K562 (cell line): Measurements from ENCODE around the gene ZSWIM6. TPM values are rescaled to one million over a fixed set of nuclear protein-coding genes. Genes with fewer than 3 reads are reported as not detected.
A peak's percentile ranks its signal among the peaks of the same experiment; 100 is the strongest.

ENCODE experiments used
- BRF1 ChIP-seq: IDR thresholded peaks from 3 replicates; pipeline ENCODE4 v1.6.1; 2011; ENCODE audit warnings: borderline replicate concordance, mild to moderate bottlenecking; ENCODE audit not compliant: insufficient read length; ENCODE audit errors: extremely low read depth
- ETV1 ChIP-seq: fragments of 450-650 bp; conservative IDR thresholded peaks from 2 replicates; pipeline ENCODE4 v1.6.1; 2016; ENCODE audit warnings: missing genetic modification characterization, control low read depth, low read depth, missing compliant biosample characterization
- HDAC8 ChIP-seq: fragments of 450-650 bp; IDR thresholded peaks from 2 replicates; pipeline ENCODE4 v1.6.1; 2016; ENCODE audit warnings: mild to moderate bottlenecking, missing genetic modification characterization, moderate library complexity, missing compliant biosample characterization
- HMG20B ChIP-seq: fragments of 250-450 bp; sonication (Bioruptor Pico); IDR thresholded peaks from 2 replicates; pipeline ENCODE4 v1.5.0; 2021; ENCODE audit warnings: mild to moderate bottlenecking
- MAFK ChIP-seq: IDR thresholded peaks from 2 replicates; pipeline ENCODE4 v1.6.1; 2011; ENCODE audit warnings: low read length, improper control_type of control experiment
- NR2F6 ChIP-seq: fragments of 450-650 bp; formaldehyde crosslinking; IDR thresholded peaks from 2 replicates; pipeline ENCODE4 v1.4.0; 2020; ENCODE audit warnings: mild to moderate bottlenecking
- SIN3B ChIP-seq: fragments of 450-650 bp; IDR thresholded peaks from 2 replicates; pipeline ENCODE4 v1.6.1; 2017; ENCODE audit warnings: low read depth, mild to moderate bottlenecking, moderate library complexity
- SMARCA4 ChIP-seq: fragments of 450-650 bp; IDR thresholded peaks from 2 replicates; pipeline ENCODE4 v1.6.1; 2016
- SMARCC2 ChIP-seq: fragments of 450-650 bp; IDR thresholded peaks from 2 replicates; pipeline ENCODE4 v1.6.1; 2017; ENCODE audit warnings: antibody characterized with exemption, moderate library complexity, mild to moderate bottlenecking, low read depth
- TAF7 ChIP-seq: fragments of 450-650 bp; IDR thresholded peaks from 2 replicates; pipeline ENCODE4 v1.6.1; 2016; ENCODE audit warnings: missing genetic modification characterization, missing compliant biosample characterization
- ZKSCAN3 ChIP-seq: fragments of 250-450 bp; sonication (Bioruptor Pico); IDR thresholded peaks from 2 replicates; pipeline ENCODE4 v1.4.0; 2020
- ZNF197 ChIP-seq: fragments of 200-800 bp; sonication (Bioruptor generic); IDR thresholded peaks from 2 replicates; pipeline ENCODE4 v1.6.1; 2016; ENCODE audit warnings: low read depth, missing genetic modification characterization, missing compliant biosample characterization
- ZNF695 ChIP-seq: fragments of 450-650 bp; formaldehyde crosslinking; IDR thresholded peaks from 2 replicates; pipeline ENCODE4 v1.4.0; 2020; ENCODE audit warnings: mild to moderate bottlenecking, moderate library complexity
- polyA plus RNA-seq, 8 experiments: library from polyadenylated mRNA; depleted of rRNA in 4 of 8; stranded (reverse) in 5 of 8; unstranded in 3 of 8; fragments of >200 nt; fragmentation: Nextera tagmentation in 2 of 8; fragmentation: Illumina TruSeq in 1 of 8; extraction: Ambion mirVana in 2 of 8; extraction: Trizol in 1 of 8; gene quantifications; 2 replicates each; pipeline versions ENCODE4 v1.2.1 to v1.2.3, GENCODE V29; 2011 to 2014; ENCODE audit warnings: inconsistent platforms in 1 of 8, missing spikeins in 1 of 8
- total RNA-seq, 7 experiments: library from RNA; depleted of rRNA in 6 of 7; stranded (reverse); fragments of >200 nt in 6 of 7; fragmentation: Illumina TruSeq in 2 of 7; extraction: Trizol in 2 of 7; gene quantifications; 2 replicates each; pipeline versions ENCODE4 v1.2.1 to v1.2.3, GENCODE V29; 2011 to 2021; ENCODE audit warnings: low replicate concordance in 1 of 7
- TF ChIP-seq, protein P1 (sequence below): conservative IDR thresholded peaks from 2 replicates; pipeline ENCODE4 v1.6.1; 2011; ENCODE audit warnings: low read depth, mild to moderate bottlenecking, low read length; ENCODE audit not compliant: control insufficient read depth
- TF ChIP-seq, protein P2 (sequence below): sonication (generic); formaldehyde crosslinking; IDR thresholded peaks from 2 replicates; pipeline ENCODE4 v1.9.0; 2022; ENCODE audit warnings: mild to moderate bottlenecking, missing genetic modification reagents

ZSWIM6 gene
- total and polyA plus RNA-seq, 9 of the 15 experiments (the other 6 are each of a cell fraction or from before 2014, with no cell fraction given) = 0.81 to 3.2 (median 2.0) TPM

DNA sequence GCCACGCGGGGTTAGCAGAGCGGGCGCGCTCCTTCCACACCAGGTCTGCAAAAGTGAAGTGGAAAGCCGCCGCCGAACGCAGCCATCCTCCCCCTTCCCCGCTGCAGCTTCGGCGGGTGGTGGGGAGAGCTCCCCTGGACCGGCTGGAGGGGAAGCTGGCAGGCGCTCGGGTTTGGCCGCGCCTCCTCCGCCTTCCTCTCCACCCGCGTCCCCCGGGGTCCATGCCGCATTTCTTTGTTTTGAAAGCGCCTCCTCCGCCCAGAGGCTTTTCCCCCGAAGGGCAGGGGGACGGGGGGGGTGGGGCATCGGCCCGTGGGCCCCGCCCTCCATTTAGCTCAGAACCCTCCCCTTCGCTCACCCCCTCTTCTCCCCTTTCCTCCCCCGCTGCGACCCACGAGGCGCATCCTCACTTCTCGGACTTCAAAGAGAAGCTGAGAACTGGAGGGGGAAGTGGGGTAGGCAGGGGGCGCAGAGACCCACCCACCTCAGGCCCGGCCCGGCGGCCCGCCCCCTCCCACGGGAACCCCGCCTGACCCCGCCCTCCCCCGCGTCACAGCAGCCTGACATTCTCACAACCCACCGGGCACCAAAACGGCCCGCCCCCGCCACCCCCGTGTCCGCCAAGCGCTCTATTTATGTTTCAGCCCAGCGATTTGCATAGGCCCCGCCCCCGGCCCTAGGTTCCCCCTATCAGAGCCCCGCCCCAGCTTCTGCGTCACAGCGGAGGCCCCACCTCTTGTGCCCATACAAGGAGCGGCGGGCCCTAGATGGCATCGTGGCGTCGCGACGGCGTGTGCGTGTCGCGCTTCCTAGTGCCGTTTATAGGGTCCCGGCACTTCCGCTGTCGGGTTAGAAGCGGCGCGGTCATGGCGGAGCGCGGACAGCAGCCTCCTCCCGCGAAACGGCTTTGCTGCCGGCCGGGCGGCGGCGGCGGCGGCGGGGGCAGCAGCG, at the start of gene ZSWIM6 (continued):
- TF ChIP-seq SMARCC2 (no peak), TAF7 (tag) (peak; percentile 79; the same call in 1 of the 2 replicates), BRF1 (no peak), HMG20B (CRISPR knock-in tag) (no peak), ZKSCAN3 (no peak), SMARCA4 (no peak), HDAC8 (no peak), ZNF197 (no peak), SIN3B (no peak), NR2F6 (CRISPR knock-in tag) (no peak), ETV1 (no peak), ZNF695 (CRISPR knock-in tag) (no peak), MAFK (no peak)
- TF ChIP-seq, protein P1, sequence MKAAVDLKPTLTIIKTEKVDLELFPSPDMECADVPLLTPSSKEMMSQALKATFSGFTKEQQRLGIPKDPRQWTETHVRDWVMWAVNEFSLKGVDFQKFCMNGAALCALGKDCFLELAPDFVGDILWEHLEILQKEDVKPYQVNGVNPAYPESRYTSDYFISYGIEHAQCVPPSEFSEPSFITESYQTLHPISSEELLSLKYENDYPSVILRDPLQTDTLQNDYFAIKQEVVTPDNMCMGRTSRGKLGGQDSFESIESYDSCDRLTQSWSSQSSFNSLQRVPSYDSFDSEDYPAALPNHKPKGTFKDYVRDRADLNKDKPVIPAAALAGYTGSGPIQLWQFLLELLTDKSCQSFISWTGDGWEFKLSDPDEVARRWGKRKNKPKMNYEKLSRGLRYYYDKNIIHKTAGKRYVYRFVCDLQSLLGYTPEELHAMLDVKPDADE = no peak
- TF ChIP-seq, protein P2, sequence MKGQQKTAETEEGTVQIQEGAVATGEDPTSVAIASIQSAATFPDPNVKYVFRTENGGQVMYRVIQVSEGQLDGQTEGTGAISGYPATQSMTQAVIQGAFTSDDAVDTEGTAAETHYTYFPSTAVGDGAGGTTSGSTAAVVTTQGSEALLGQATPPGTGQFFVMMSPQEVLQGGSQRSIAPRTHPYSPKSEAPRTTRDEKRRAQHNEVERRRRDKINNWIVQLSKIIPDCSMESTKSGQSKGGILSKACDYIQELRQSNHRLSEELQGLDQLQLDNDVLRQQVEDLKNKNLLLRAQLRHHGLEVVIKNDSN (CRISPR knock-in tag) = no peak
